ENCODE measurements around the gene DPP7. TPM values are rescaled to one million over a fixed set of nuclear protein-coding genes. Genes with fewer than 3 reads are reported as not detected.

DPP7 gene
- total and polyA plus RNA-seq, 10 of the 15 experiments (the other 5 are each of a cell fraction or from before 2014, with no cell fraction given), result 0.68 to 245 (median 106) TPM

DNA sequence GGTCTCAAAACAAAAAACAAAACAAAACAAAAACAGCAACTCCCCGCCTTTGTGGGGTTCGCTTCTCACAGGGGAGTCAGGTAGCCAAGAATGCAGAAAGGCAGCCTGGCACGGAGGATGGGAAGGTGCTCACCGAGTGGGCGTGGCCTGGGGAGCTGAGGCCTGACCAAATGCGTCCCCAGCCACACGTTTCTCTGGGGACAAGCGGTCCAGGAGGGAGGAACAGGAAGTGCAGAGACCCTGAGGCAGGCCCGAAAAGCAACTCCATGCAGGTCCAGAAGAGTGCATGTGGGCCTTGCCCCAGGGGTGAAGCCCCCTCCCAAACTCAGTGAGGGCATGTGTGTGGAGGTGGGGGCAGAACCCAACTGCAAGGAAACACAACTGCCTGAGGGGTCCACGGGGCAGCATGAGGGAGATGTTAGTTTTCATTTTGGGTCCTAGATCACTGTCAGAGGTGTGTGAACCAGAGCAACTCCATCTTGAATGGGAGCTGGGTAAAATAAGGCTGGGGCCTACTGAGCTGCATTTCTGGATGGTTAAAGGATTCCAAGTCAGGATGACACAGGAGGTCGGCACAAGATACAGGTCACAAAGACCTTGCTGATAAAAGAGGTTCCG is 39.8 kb downstream of the DPP7 start (continued):
- TF ChIP-seq, protein P1, sequence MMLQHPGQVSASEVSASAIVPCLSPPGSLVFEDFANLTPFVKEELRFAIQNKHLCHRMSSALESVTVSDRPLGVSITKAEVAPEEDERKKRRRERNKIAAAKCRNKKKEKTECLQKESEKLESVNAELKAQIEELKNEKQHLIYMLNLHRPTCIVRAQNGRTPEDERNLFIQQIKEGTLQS (IDR thresholded peaks at IDR 0.05; ENCODE audit: borderline replicate concordance, extremely low read depth, low read depth, low read length), result no peak
- TF ChIP-seq SMAD5 (IDR thresholded peaks at IDR 0.05; ENCODE audit: low read depth), result no peak
- TF ChIP-seq, protein P2, sequence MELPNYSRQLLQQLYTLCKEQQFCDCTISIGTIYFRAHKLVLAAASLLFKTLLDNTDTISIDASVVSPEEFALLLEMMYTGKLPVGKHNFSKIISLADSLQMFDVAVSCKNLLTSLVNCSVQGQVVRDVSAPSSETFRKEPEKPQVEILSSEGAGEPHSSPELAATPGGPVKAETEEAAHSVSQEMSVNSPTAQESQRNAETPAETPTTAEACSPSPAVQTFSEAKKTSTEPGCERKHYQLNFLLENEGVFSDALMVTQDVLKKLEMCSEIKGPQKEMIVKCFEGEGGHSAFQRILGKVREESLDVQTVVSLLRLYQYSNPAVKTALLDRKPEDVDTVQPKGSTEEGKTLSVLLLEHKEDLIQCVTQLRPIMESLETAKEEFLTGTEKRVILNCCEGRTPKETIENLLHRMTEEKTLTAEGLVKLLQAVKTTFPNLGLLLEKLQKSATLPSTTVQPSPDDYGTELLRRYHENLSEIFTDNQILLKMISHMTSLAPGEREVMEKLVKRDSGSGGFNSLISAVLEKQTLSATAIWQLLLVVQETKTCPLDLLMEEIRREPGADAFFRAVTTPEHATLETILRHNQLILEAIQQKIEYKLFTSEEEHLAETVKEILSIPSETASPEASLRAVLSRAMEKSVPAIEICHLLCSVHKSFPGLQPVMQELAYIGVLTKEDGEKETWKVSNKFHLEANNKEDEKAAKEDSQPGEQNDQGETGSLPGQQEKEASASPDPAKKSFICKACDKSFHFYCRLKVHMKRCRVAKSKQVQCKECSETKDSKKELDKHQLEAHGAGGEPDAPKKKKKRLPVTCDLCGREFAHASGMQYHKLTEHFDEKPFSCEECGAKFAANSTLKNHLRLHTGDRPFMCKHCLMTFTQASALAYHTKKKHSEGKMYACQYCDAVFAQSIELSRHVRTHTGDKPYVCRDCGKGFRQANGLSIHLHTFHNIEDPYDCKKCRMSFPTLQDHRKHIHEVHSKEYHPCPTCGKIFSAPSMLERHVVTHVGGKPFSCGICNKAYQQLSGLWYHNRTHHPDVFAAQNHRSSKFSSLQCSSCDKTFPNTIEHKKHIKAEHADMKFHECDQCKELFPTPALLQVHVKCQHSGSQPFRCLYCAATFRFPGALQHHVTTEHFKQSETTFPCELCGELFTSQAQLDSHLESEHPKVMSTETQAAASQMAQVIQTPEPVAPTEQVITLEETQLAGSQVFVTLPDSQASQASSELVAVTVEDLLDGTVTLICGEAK (IDR thresholded peaks at IDR 0.05; ENCODE audit: borderline replicate concordance), result peak; percentile 32; the same call in 1 of the 2 replicates

DNA sequence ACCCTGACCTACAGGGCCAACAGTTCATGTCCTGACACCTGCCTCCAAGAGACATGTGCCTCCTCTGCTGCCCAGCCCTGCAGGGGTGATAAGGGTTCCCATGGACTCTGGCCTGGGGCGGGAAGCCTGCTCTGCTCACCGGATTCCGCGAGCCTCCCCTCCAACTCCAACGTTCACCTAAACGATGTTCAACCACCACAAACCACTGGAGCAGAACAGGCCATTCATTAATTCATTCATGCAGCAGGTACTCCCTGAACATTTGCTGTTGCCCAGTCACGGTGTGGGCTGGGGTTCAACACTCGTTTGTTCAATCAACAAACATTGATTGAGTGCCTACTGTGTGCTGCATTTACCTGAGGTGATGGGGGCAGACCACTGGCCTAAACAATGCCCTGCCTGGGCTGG is 40.5 kb downstream of the DPP7 start:
- in situ Hi-C loops (cut with MboI), result no loop called here
- no peaks in the 10 kb centered on the region for H3K9me3 ChIP-seq (replicated peaks; ENCODE audit: control insufficient read depth, insufficient read depth, low read length)
- ATAC-seq, result no peak
- H3K4me3 ChIP-seq, result no peak overlapping the region
- no peak for FAIRE-seq
- intact Hi-C loops (cut with micrococcal nuclease; ENCODE audit: unreplicated experiment), result no loop called here
- DNase-seq (ENCODE audit: low read depth, low spot score), result no peak
- BruUV-seq (replicated peaks), result no TSS peak
- ChIA-PET SMC1A (ENCODE audit: uncharacterized antibody, unreplicated experiment) (interaction anchor here (1.0 kb wide), 1 partner anchor 22 kb away, joined by 5 read pairs; no protein-coding TSS in a partner anchor), CTCF (no interaction called here), RAD21 (ENCODE audit: unreplicated experiment) (interaction anchor here (1.2 to 5.0 kb wide), 2 partner anchors 22 kb away, joined by 4 to 24 read pairs; no protein-coding TSS in a partner anchor), POLR2A (interaction anchor here (0.5 to 1.3 kb wide), 2 partner anchors 12 to 125 kb away, joined by 4 to 8 read pairs; partner anchors contain the start of gene MAN1B1)
- no peak overlapping the region for H3K27ac ChIP-seq (ENCODE audit: control insufficient read depth, insufficient read depth)
- no peaks in the 10 kb centered on the region; the same call in 1 of the 2 replicates for H4K20me1 ChIP-seq (ENCODE audit: control insufficient read depth, insufficient read depth)
- peaks cover 13% of the 10 kb centered on the region for H3K79me2 ChIP-seq (ENCODE audit: control insufficient read depth, insufficient read depth, low read length)
- no peak overlapping the region for H3K4me2 ChIP-seq (ENCODE audit: control insufficient read depth, insufficient read depth)
- 74% methylated on average over 8 of the region's 8 CpGs for WGBS (ENCODE audit: insufficient coverage, insufficient replicate concordance, low lambda C conversion rate, missing lambda C conversion rate)
- no peak overlapping the region for H3K9ac ChIP-seq (ENCODE audit: control insufficient read depth, insufficient read depth, low read length)
- H3K4me1 ChIP-seq (ENCODE audit: control insufficient read depth, insufficient read depth, low read length), result peaks cover 30% of the 10 kb centered on the region
- peak; percentile 50; the same call in 1 of the 2 replicates for TF ChIP-seq ZNF24 (IDR thresholded peaks at IDR 0.05)
- TF ChIP-seq PAX8 (IDR thresholded peaks at IDR 0.05), result no peak
- no peaks in the 10 kb centered on the region; a peak in 1 of 4 replicates for H3K36me3 ChIP-seq (ENCODE audit: control insufficient read depth in 2 of 2, insufficient read depth in 2 of 2, low read length in 1 of 2)
- no peaks in the 10 kb centered on the region for H3K27me3 ChIP-seq (replicated peaks in 1 of 2; ENCODE audit: control insufficient read depth in 2 of 2, insufficient read depth in 2 of 2, low read length in 1 of 2)
- H2AFZ ChIP-seq (ENCODE audit: control insufficient read depth, low read depth, low read length), result no peak overlapping the region
